ENCODE measurements around the gene MNAT1.
"Not testable (repeated sequence)": the region's sequence is repeated elsewhere in the genome, so short reads cannot be mapped to it uniquely, and the experiment has no call there.

DNA sequence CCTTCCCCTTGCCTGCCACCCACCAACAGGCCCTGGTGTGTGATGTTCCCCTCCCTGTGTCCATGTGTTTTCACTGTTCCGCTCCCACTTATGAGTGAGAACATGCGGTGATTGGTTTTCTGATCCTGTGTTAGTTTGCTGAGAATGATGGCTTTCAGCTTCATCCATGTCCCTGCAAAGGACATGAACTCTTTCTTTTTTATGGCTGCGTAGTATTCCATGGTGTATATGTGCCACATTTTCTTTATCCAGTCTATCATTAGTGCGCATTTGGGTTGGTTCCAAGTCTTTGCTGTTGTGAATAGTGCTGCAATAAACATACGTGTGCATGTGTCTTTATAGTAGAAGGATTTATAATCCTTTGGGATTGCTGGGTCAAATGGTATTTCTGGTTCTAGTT lies 117.1 kb downstream of the MNAT1 start:
- TF ChIP-seq, protein P1, sequence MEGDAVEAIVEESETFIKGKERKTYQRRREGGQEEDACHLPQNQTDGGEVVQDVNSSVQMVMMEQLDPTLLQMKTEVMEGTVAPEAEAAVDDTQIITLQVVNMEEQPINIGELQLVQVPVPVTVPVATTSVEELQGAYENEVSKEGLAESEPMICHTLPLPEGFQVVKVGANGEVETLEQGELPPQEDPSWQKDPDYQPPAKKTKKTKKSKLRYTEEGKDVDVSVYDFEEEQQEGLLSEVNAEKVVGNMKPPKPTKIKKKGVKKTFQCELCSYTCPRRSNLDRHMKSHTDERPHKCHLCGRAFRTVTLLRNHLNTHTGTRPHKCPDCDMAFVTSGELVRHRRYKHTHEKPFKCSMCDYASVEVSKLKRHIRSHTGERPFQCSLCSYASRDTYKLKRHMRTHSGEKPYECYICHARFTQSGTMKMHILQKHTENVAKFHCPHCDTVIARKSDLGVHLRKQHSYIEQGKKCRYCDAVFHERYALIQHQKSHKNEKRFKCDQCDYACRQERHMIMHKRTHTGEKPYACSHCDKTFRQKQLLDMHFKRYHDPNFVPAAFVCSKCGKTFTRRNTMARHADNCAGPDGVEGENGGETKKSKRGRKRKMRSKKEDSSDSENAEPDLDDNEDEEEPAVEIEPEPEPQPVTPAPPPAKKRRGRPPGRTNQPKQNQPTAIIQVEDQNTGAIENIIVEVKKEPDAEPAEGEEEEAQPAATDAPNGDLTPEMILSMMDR (conservative IDR thresholded peaks at IDR 0.05; ENCODE audit: low read depth, low read length): not testable (repeated sequence)
- not testable (repeated sequence) for TF ChIP-seq EZH2phosphoT487 (IDR thresholded peaks at IDR 0.05; ENCODE audit: borderline replicate concordance, low read length); EZH2 (IDR thresholded peaks at IDR 0.05; ENCODE audit: low read length, unreplicated experiment)

Measured in PC-3 (cell line).